Fibroblast of mammary gland (primary cell): ENCODE measurements around the gene ATP5MG.

ENCODE experiments used
- DNase-seq: peaks from one replicate; pipeline ENCODE4 v3.0.0-alpha.2; 2010; ENCODE audit warnings: low read depth
- H3K4me3 ChIP-seq: 2 replicates; pipeline ENCODE4 v1.5.1; 2011; ENCODE audit warnings: low read depth, mild to moderate bottlenecking, low read length, moderate library complexity; ENCODE audit not compliant: control insufficient read depth
- TF ChIP-seq, protein P1 (sequence below): conservative IDR thresholded peaks from 2 replicates; pipeline ENCODE4 v1.5.1; 2011; ENCODE audit warnings: low read depth, low read length, inconsistent platforms; ENCODE audit not compliant: control insufficient read depth, insufficient read depth

The ATP5MG gene

DNA sequence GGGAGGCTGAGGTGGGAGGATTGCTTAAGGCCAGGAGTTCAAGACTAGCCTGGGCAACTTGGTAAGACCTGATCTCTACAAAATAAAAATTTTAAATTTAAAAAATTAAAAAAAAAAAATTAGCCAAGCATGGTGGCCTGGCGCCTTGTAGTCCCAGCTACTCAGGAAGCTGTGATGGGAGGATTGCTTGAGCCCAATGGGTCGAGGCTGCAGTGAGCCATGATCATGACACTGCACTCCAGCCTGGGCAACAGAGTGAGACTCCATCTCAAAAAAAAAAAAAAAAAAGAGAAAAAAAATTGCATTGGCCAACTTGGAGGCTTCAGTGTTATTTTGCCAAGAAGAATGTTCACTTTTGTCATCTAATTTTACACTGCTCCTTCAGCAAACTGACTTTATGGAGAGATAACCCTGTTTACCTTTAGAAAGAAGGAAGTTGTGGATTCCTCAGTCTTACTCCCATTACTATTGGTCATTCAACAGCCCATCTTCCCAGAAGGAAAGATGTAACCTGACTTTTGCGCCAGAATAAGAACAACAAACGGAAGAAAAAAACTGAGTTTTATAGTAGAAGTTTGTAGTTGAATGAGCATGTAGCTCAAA, 48.0 kb downstream of the ATP5MG start:
- TF ChIP-seq, protein P1, sequence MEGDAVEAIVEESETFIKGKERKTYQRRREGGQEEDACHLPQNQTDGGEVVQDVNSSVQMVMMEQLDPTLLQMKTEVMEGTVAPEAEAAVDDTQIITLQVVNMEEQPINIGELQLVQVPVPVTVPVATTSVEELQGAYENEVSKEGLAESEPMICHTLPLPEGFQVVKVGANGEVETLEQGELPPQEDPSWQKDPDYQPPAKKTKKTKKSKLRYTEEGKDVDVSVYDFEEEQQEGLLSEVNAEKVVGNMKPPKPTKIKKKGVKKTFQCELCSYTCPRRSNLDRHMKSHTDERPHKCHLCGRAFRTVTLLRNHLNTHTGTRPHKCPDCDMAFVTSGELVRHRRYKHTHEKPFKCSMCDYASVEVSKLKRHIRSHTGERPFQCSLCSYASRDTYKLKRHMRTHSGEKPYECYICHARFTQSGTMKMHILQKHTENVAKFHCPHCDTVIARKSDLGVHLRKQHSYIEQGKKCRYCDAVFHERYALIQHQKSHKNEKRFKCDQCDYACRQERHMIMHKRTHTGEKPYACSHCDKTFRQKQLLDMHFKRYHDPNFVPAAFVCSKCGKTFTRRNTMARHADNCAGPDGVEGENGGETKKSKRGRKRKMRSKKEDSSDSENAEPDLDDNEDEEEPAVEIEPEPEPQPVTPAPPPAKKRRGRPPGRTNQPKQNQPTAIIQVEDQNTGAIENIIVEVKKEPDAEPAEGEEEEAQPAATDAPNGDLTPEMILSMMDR = no peak
- H3K4me3 ChIP-seq = no peak overlapping the region
- no peak for DNase-seq

DNA sequence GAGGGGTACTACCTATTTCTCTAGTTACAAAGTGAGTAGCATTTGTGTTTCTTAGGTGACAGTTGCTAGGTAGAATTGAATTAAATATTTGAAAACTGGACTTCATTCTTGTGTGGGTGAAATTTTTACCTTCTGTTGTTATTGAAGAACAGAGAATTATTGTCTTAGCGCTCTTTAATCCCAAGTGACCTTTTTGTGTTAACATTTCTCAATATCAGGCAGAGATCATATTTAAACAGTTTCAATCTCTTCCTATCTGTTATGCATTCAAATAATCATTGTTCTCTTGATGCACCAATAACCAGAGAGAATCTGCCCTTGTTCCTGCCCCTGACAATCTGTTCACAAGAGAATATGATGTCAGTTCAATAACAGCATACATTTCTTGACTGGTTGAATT, 49.0 kb downstream of the ATP5MG start:
- H3K4me3 ChIP-seq = no peak overlapping the region
- DNase-seq = no peak
- TF ChIP-seq, protein P1 = no peak
